ENCODE results near the gene PABPC1L.

Gene PABPC1L

DNA sequence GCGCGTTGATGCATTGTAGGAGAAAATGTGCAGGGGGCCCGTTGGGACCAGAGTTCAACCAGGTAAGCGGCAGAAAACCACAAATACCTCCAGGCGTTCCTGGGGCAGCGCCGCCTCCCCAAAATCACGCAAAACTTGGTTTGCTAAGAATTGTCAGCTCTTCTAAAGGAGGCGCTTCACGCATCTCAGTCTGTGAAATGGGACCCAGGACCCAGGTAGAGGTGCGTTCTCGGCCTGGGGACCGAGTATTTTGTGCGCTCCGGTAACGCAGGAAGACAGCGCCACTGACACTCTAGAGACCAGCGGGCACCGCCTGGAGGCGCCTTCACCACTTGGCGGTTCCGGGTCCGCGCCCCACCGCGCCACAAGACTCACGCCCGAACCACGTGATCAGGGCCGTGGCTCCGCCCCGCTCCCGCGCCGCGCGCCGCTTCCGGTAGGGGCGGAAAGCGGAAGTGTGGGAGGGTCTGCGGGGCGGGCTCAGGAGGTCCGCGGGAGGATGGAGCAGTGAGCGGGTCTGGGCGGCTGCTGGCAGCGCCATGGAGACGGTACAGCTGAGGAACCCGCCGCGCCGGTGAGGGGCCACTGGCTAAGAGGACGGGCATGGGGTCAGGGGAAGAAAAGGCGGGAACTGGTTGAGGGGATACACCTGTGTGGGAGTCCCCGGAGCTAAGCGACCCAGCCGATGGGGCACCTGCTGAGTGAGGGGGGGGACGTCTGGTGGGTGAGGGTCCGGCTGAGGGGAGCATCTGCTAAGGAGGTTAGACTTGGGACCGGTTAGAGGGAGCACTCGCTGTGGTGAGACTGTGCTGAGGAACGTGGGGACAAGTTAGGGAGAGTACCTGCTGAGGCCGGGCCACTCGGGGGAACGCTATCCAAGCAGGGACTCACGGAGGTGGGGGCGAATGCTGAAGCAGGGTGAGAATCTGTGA, 56.4 kb downstream of the PABPC1L start, which contains the start of gene STK4:
STK4 (plus strand) TSS at position 483 of the 932 bp plus-strand sequence; CDS start at position 540, 57 bp downstream.
- H3K9me3 Mint-ChIP-seq, result no peaks in the 10 kb centered on the region
- peak within 1 kb of the TSS; percentile 95 for H3K4me3 Mint-ChIP-seq
- no peaks in the 10 kb centered on the region for H3K27me3 Mint-ChIP-seq
- H3K4me1 Mint-ChIP-seq, result peaks cover 62% of the 10 kb centered on the region
- H3K27ac Mint-ChIP-seq, result peak within 1 kb of the TSS; percentile 100
- H3K36me3 Mint-ChIP-seq, result peaks cover 22% of the 10 kb centered on the region

DNA sequence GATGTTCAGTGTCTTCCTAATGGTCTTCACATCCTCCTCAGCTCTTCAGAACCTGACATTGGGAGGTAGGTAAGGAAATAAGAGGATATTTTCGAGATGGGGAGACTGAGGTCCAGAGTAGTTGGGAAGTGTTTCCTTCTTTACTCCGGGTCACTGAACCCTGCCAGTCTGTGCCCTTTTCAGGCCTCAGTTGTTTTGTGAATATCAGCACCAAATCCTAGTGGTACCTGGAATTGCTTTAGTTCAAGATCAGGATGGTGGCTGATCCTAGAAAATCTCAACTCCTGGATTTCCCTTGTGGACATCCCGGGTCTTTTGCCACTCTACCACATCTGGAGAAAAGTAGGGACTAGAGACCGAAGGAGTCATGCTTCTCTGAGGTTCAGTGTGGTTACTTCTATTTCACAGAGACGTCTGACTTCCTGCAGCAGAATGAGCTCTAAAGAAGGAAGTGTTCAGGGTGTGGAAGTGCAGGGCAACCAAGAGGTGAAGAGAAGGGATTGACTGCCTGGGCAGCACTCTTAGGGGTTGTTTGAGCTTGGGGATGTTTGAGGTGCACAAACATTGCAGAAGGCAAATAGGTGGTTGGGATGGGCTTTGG, 57.4 kb downstream of the PABPC1L start:
- Mint-ChIP-seq H3K9me3 (no peaks in the 10 kb centered on the region), H3K4me3 (peak overlapping the region; percentile 95), H3K36me3 (peaks cover 22% of the 10 kb centered on the region), H3K27me3 (no peaks in the 10 kb centered on the region), H3K27ac (peak overlapping the region; percentile 100), H3K4me1 (peaks cover 60% of the 10 kb centered on the region)

DNA sequence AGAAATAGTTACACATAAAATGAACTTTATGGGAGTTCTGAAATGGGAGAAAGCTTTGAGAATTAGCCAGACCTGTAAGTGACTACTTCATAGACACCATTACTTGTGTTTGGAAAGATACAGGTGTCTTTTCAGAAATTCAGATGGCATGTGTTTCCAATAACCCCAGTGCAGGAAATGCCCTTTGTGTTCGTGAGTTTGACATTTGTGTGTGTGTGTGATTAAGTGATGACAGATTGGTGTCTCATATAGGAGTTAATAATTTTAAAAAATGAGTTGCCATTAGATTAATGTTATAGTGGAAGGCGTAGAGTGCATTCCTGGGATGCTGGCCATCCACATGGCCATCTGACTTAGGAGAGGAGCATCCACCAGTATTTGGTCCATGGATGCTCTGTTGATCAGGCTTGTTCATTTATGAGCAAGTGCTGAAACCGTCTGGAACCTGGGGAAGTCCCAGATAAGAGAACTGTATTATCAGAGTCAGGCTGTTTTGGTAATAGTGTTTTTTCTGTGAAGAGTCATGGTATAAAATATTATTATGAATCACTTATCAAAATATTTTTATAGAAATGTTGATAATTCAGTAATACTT, 59.5 kb downstream of the PABPC1L start:
- no peaks in the 10 kb centered on the region for H3K27me3 Mint-ChIP-seq
- H3K27ac Mint-ChIP-seq, result peak overlapping the region; percentile 100
- peaks cover 37% of the 10 kb centered on the region for H3K36me3 Mint-ChIP-seq
- H3K4me3 Mint-ChIP-seq, result peak overlapping the region; percentile 95
- no peaks in the 10 kb centered on the region for H3K9me3 Mint-ChIP-seq
- peaks cover 64% of the 10 kb centered on the region for H3K4me1 Mint-ChIP-seq

DNA sequence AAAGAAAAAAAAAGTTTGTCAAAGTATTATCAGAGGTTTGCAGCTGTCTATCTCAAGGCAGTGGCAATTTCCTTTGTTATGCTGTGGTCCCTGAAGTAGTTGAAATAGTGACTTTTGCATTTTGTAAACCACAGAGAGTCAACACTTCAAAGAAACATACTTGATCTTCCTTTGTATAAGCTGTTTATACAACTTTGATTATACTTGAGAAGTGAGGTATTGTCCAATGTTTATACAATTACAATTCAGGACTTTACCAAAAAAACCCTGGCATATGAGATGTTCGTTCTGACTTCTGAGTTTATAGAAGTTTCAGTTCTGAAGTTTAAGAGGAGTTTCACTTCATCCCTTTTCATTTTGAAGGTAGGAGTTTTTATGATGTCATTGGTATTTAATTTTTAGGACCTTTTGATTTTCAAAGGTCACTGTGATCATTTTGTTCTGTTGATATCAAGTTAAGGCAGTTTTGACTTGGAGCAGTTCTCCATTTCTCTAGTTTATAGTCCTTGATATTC, 60.4 kb downstream of the PABPC1L start:
- Mint-ChIP-seq H3K9me3 (no peaks in the 10 kb centered on the region), H3K27me3 (no peaks in the 10 kb centered on the region), H3K4me1 (peaks cover 70% of the 10 kb centered on the region), H3K36me3 (peaks cover 45% of the 10 kb centered on the region), H3K4me3 (peak overlapping the region; percentile 95), H3K27ac (peak overlapping the region; percentile 100)

DNA sequence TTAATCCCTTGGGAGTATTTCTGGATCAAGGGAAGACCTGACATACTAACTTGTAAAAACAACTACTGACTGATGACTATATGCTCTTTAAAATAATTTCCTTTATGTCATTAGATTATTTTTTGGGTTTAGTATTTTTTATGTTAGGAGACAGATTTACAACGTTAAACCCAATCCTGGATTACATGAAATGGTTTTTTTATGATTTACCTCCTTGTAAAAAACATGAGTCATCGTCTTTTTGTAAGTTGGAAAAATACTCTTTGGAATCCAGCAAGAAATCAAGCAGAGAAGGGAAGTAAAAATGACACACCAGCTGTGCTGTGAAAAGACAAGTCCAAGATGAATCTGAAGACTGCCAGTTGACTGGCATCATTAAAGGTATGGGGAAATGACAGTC, 63.2 kb downstream of the PABPC1L start:
- peak overlapping the region; percentile 83 for H3K4me3 Mint-ChIP-seq
- peaks cover 54% of the 10 kb centered on the region for H3K36me3 Mint-ChIP-seq
- no peaks in the 10 kb centered on the region for H3K27me3 Mint-ChIP-seq
- H3K27ac Mint-ChIP-seq, result peak overlapping the region; percentile 95
- H3K9me3 Mint-ChIP-seq, result peaks cover 7% of the 10 kb centered on the region
- H3K4me1 Mint-ChIP-seq, result peaks cover 89% of the 10 kb centered on the region

DNA sequence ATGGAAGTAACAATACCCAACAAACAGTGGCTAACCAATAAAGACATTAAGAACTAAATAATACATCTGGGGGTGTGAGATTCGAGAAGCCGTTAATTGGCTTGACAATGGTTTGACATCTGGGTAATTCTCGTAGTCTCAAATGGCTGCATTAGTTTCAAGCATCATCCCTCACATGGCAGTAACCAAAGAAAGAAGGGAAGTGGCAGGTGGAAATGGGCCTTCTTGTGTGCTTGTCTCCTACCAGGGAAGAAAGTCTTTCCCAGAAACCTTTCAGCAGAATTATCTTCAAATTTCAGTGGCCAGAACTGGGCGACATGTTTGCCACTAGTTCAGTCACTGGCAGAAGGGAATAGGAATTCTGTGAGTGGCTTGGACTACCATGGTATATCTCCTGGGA, 66.8 kb downstream of the PABPC1L start:
- Mint-ChIP-seq H3K27me3 (no peaks in the 10 kb centered on the region), H3K27ac (peak overlapping the region; percentile 95), H3K9me3 (peaks cover 7% of the 10 kb centered on the region), H3K36me3 (peaks cover 55% of the 10 kb centered on the region), H3K4me3 (peak overlapping the region; percentile 65), H3K4me1 (peaks cover 95% of the 10 kb centered on the region)

DNA sequence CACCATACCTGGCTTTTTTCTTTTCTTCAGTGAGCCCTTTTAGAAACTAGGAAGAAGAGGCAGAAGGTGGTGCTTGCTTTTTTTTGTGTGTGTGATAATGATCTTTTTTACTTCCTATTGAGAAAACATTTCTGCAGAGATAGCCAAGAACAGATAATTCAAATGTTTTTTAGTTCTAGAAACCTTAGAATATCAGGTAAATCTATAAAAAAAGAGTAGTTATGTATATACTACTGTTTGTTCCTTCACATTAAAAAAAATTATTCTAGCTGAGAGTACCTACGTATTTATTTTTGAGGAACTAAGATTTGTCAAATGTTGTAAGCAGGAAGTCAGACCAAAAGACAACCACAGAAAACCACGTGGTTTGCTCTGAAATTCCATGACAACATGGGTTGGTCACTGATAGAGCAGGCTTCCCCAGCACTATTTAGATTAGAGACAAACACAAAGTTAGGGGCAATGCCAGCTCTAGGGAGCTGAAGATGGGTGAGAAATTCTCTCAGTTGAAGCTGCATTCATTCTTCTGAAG, 69.3 kb downstream of the PABPC1L start:
- Mint-ChIP-seq H3K36me3 (peaks cover 53% of the 10 kb centered on the region), H3K27me3 (no peaks in the 10 kb centered on the region), H3K9me3 (peaks cover 7% of the 10 kb centered on the region), H3K27ac (peak overlapping the region; percentile 98), H3K4me3 (peak overlapping the region; percentile 86), H3K4me1 (peaks cover 95% of the 10 kb centered on the region)

DNA sequence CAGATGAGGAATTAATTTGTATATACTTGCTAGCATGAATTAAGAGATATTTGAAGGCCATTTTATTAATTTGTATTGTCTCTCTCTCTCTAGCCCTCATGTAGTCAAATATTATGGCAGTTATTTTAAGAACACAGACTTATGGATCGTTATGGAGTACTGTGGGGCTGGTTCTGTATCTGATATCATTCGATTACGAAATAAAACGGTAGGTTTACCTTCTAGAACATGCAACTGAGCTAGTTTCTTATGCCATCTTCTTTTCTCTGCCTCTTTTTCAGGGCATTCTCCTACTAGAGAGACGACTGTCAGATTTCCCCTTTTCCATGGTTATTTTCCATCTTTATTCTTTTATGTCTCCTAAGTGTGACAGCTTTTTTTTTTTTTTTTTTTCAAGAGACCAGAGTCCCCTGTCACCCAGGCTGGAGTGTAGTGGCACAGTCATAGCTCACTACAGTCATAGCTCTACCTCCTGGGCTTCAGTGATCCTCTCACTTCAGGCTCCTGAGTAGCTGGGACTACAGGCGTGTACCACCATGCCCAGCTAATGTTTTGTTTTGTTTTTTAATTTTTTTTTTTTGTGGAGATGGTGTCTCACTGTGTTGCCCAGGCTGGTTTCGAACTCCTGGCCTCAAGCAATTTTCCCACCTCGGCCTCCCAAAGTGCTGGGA, 72.0 kb downstream of the PABPC1L start:
- H3K4me3 Mint-ChIP-seq, result peak overlapping the region; percentile 45
- H3K9me3 Mint-ChIP-seq, result no peaks in the 10 kb centered on the region
- peaks cover 41% of the 10 kb centered on the region for H3K36me3 Mint-ChIP-seq
- no peaks in the 10 kb centered on the region for H3K27me3 Mint-ChIP-seq
- H3K27ac Mint-ChIP-seq, result peak overlapping the region; percentile 90
- H3K4me1 Mint-ChIP-seq, result peaks cover 87% of the 10 kb centered on the region

DNA sequence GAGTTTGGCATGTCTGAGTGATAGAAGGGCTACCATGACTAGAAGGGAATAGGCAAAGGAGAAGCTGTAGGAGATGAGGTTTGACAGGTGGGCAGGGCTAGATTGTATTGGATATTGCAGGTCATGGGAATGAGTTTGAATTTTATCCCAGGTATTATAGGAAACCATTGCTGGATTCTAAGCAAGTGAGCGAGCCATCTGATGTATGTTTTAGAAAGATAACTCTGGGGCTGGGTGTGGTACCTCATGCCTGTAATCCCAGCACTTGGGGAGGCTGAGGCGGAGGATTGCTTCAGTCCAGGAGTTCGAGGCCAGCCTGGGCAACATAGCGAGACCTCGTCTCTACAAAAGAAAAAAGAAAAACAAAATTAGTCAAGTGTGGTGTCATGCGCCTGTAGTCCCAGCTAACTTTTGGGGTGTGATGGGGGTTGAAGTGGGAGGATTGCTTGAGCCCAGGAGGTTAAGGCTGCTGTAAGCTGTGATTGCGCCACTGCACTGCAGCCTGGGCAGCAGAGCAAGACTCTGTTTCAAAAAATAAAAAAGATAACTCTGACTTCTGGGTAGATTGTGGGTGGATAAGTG, 73.3 kb downstream of the PABPC1L start:
- peak overlapping the region; percentile 90 for H3K27ac Mint-ChIP-seq
- H3K9me3 Mint-ChIP-seq, result no peaks in the 10 kb centered on the region
- peak overlapping the region; percentile 45 for H3K4me3 Mint-ChIP-seq
- peaks cover 38% of the 10 kb centered on the region for H3K36me3 Mint-ChIP-seq
- peaks cover 82% of the 10 kb centered on the region for H3K4me1 Mint-ChIP-seq
- H3K27me3 Mint-ChIP-seq, result no peaks in the 10 kb centered on the region

DNA sequence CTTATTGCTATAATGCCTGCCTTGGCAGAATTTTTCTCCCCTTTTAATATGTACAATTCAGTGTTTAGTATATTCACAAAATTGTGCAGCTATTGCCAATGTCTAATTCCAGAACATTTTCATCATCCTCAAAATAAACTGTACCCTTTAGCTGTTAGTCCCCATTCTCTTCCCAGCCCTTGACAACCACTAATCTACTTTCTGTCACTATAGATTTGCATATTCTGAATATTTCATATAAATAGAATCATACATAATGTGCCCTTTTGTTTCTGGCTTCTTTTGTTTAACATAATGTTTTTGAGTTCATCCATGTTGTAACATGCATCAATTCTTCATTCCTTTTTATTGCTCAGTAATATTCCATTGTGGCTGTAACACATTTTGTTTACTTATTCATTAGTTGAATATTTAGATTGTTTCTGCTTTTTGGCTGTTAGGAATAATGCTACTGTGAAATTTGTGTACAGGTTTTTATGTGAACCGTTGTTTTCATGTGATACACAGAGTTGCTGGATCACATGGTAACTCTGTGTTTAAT, 78.8 kb downstream of the PABPC1L start:
- H3K9me3 Mint-ChIP-seq, result no peaks in the 10 kb centered on the region
- peak overlapping the region; percentile 20 for H3K4me3 Mint-ChIP-seq
- peaks cover 35% of the 10 kb centered on the region for H3K36me3 Mint-ChIP-seq
- H3K27me3 Mint-ChIP-seq, result no peaks in the 10 kb centered on the region
- H3K27ac Mint-ChIP-seq, result peak overlapping the region; percentile 74
- peaks cover 78% of the 10 kb centered on the region for H3K4me1 Mint-ChIP-seq

Data from activated naive CD4-positive, alpha-beta T cell treated with anti-CD3 and anti-CD28 coated beads, Interleukin-2, amount 50 U/mL, for 24 hours (primary cell).